ENCODE results near the gene ABCC3. TPM values are rescaled to one million over a fixed set of nuclear protein-coding genes. Genes with fewer than 3 reads are reported as not detected.

The ABCC3 gene
- total RNA-seq, 1 experiment from 2014 or later: 0.56 TPM

- no peaks in the 10 kb centered on the region for H3K4me1 ChIP-seq (ENCODE audit: insufficient read depth, low read length, poor library complexity, severe bottlenecking)
- DNase-seq (ENCODE audit: low spot score): no peak
- no peaks in the 10 kb centered on the region for H3K9me3 ChIP-seq (ENCODE audit: low read depth, low read length, poor library complexity, severe bottlenecking)
- BruUV-seq (replicated peaks): no TSS peak
- H3K4me3 ChIP-seq (ENCODE audit: low read depth, low read length, poor library complexity, severe bottlenecking): no peak overlapping the region
- peaks cover 87% of the 10 kb centered on the region for H3K36me3 ChIP-seq (ENCODE audit: insufficient read depth, low read length, poor library complexity, severe bottlenecking)
- no peaks in the 10 kb centered on the region for H3K27me3 ChIP-seq (replicated peaks; ENCODE audit: insufficient read depth, low read depth, low read length, poor library complexity)
- TF ChIP-seq, protein P1, sequence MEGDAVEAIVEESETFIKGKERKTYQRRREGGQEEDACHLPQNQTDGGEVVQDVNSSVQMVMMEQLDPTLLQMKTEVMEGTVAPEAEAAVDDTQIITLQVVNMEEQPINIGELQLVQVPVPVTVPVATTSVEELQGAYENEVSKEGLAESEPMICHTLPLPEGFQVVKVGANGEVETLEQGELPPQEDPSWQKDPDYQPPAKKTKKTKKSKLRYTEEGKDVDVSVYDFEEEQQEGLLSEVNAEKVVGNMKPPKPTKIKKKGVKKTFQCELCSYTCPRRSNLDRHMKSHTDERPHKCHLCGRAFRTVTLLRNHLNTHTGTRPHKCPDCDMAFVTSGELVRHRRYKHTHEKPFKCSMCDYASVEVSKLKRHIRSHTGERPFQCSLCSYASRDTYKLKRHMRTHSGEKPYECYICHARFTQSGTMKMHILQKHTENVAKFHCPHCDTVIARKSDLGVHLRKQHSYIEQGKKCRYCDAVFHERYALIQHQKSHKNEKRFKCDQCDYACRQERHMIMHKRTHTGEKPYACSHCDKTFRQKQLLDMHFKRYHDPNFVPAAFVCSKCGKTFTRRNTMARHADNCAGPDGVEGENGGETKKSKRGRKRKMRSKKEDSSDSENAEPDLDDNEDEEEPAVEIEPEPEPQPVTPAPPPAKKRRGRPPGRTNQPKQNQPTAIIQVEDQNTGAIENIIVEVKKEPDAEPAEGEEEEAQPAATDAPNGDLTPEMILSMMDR (conservative IDR thresholded peaks at IDR 0.05; ENCODE audit: low read depth, low read length): no peak
- TF ChIP-seq EZH2 (IDR thresholded peaks at IDR 0.05; ENCODE audit: borderline replicate concordance, low read depth, low read length, poor library complexity, severe bottlenecking): no peak
- intact Hi-C loops (cut with micrococcal nuclease; ENCODE audit: unreplicated experiment): no loop called here
- ChIA-PET POLR2A (ENCODE audit: low non-redundant PET) (interaction anchor here (0.7 kb wide), 1 partner anchor 378 kb away, joined by 4 read pairs; no protein-coding TSS in a partner anchor), CTCF (no interaction called here)
- no peak overlapping the region for H3K27ac ChIP-seq (ENCODE audit: low read depth, low read length, poor library complexity, severe bottlenecking)
Observed at GRCh38 chr17:50697062-50697461, 62.4 kb downstream of the ABCC3 start.

DNA sequence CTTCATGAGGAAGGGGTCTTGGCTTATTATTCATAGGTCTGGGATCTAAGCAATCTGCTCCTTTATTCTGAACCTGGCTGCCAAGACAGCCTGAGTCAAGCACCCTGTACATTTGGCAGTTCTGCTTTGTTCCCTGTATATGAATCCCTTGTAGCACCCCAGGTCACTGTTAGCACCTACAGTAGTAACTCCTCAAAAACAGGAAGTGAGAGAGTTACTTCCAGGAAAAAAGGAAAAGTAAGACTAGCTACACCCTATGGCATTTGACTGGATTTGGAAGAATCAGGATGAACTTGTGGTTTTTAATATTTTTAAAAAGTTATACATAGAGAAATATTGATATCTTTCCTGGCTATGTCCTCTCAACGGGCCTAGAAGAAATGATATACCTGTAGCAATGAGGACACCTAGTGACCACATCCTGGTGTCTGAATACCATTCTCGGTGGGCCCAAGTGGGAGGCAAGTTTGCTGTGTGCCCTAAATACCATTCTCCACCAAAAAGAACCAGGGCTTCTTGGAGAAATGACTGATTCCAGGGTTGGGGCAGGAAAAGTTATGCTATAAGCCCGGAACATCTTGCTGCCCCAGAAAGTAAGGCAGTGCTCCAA, 63.1 kb downstream of the ABCC3 start:
- no peak for TF ChIP-seq EZH2 (IDR thresholded peaks at IDR 0.05; ENCODE audit: borderline replicate concordance, low read depth, low read length, poor library complexity, severe bottlenecking)
- TF ChIP-seq, protein P1 (conservative IDR thresholded peaks at IDR 0.05; ENCODE audit: low read depth, low read length): no peak
- Histone ChIP-seq H3K27me3 (replicated peaks; ENCODE audit: insufficient read depth, low read depth, low read length, poor library complexity) (no peaks in the 10 kb centered on the region), H3K36me3 (ENCODE audit: insufficient read depth, low read length, poor library complexity, severe bottlenecking) (peaks cover 81% of the 10 kb centered on the region), H3K9me3 (ENCODE audit: low read depth, low read length, poor library complexity, severe bottlenecking) (no peaks in the 10 kb centered on the region), H3K4me1 (ENCODE audit: insufficient read depth, low read length, poor library complexity, severe bottlenecking) (no peaks in the 10 kb centered on the region), H3K27ac (ENCODE audit: low read depth, low read length, poor library complexity, severe bottlenecking) (no peak overlapping the region), H3K4me3 (ENCODE audit: low read depth, low read length, poor library complexity, severe bottlenecking) (no peak overlapping the region)
- intact Hi-C loops (cut with micrococcal nuclease; ENCODE audit: unreplicated experiment): no loop called here
- POLR2A ChIA-PET (ENCODE audit: low non-redundant PET): no interaction called here
- DNase-seq (ENCODE audit: low spot score): no peak
- no TSS peak for BruUV-seq (replicated peaks)
- CTCF ChIA-PET: no interaction called here

DNA sequence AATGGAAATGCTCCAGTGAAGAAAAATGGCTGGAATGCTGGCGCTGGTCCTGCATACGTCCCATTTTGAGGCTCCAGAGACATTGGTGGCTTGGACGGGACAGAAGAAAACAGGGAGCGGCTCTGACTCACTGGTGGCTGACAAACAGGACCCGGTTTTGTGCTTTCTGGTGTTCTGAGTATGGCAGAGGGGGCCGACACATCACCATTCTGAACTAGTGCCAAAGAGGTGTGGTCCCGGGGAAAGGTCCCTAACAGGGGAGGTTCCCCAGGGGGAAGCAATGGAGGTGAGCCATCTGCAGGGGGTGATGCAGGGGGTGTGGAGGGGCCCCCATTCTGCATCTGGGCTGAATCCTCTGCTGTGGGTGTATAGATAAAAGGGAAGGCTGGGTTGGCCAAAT, 64.7 kb downstream of the ABCC3 start:
- ChIA-PET CTCF (no interaction called here), POLR2A (ENCODE audit: low non-redundant PET) (no interaction called here)
- H3K27me3 ChIP-seq (replicated peaks; ENCODE audit: insufficient read depth, low read depth, low read length, poor library complexity): no peaks in the 10 kb centered on the region
- BruUV-seq (replicated peaks): no TSS peak
- peaks cover 75% of the 10 kb centered on the region for H3K36me3 ChIP-seq (ENCODE audit: insufficient read depth, low read length, poor library complexity, severe bottlenecking)
- no peaks in the 10 kb centered on the region for H3K4me1 ChIP-seq (ENCODE audit: insufficient read depth, low read length, poor library complexity, severe bottlenecking)
- TF ChIP-seq, protein P1 (conservative IDR thresholded peaks at IDR 0.05; ENCODE audit: low read depth, low read length): no peak
- no peak for TF ChIP-seq EZH2 (IDR thresholded peaks at IDR 0.05; ENCODE audit: borderline replicate concordance, low read depth, low read length, poor library complexity, severe bottlenecking)
- no peak for DNase-seq (ENCODE audit: low spot score)
- H3K9me3 ChIP-seq (ENCODE audit: low read depth, low read length, poor library complexity, severe bottlenecking): no peaks in the 10 kb centered on the region
- no peak overlapping the region for H3K27ac ChIP-seq (ENCODE audit: low read depth, low read length, poor library complexity, severe bottlenecking)
- H3K4me3 ChIP-seq (ENCODE audit: low read depth, low read length, poor library complexity, severe bottlenecking): no peak overlapping the region
- intact Hi-C loops (cut with micrococcal nuclease; ENCODE audit: unreplicated experiment): no loop called here

All from A673 (cell line).